IMR-90 (cell line): ENCODE data around the gene JMJD6. TPM values are rescaled to one million over a fixed set of nuclear protein-coding genes. Genes with fewer than 3 reads are reported as not detected.

Source experiments
- ATAC-seq: fragments of 200-7000 bp; cut with Tn5 transposase; 2 replicates; pipeline ENCODE4 v1.9.1; 2020; ENCODE audit warnings: low read depth, mild to moderate bottlenecking, moderate library complexity
- BruUV-seq: library from RNA; stranded (reverse); fragments of 400-500 nt; replicated peaks from 2 replicates; lab custom pipeline; 2021; lab: Mats Ljungman, UMichigan
- CTCF ChIA-PET: fragments of 300-600 bp; formaldehyde crosslinking; extraction: SDS; loops from one replicate; lab custom pipeline; 2021; ENCODE audit warnings: antibody characterized with exemption; lab: Yijun Ruan, JAX
- POLR2A ChIA-PET: fragments of 300-600 bp; sonication (Branson Sonifier 250); formaldehyde crosslinking; loops from one replicate; lab custom pipeline; 2022; ENCODE audit warnings: antibody characterized with exemption; ENCODE audit not compliant: unreplicated experiment; lab: Charles Lee
- DNase-seq: peaks from one replicate; pipeline ENCODE4 v3.0.0; 2013
- H2AFZ ChIP-seq: replicated peaks from 2 replicates; pipeline ENCODE3; 2013; ENCODE audit warnings: low read length, mild to moderate bottlenecking; ENCODE audit not compliant: poor library complexity
- H2AK5ac ChIP-seq: 2 replicates; pipeline ENCODE4 v1.6.1; 2013; ENCODE audit warnings: low read depth, low read length, inconsistent platforms
- H2AK9ac ChIP-seq: replicated peaks from 2 replicates; pipeline ENCODE3; 2013; ENCODE audit warnings: mild to moderate bottlenecking, low read depth, low read length, moderate library complexity; ENCODE audit not compliant: poor library complexity
- H2BK120ac ChIP-seq: 2 replicates; pipeline ENCODE4 v1.6.1; 2013; ENCODE audit warnings: low read depth, low read length, inconsistent platforms
- H2BK15ac ChIP-seq: 3 replicates; pipeline ENCODE4 v1.6.1; 2013; ENCODE audit warnings: low read depth, low read length, inconsistent platforms
- H2BK20ac ChIP-seq: 2 replicates; pipeline ENCODE4 v1.6.1; 2013; ENCODE audit warnings: low read depth, mild to moderate bottlenecking, inconsistent platforms, low read length, moderate library complexity
- H2BK5ac ChIP-seq: 2 replicates; pipeline ENCODE4 v1.6.1; 2013; ENCODE audit warnings: mild to moderate bottlenecking, low read depth, low read length, inconsistent platforms; ENCODE audit not compliant: poor library complexity, severe bottlenecking
- H3K14ac ChIP-seq: replicated peaks from 2 replicates; pipeline ENCODE4 v1.6.1; 2013; ENCODE audit warnings: low read depth, low read length, inconsistent platforms
- H3K18ac ChIP-seq: 2 replicates; pipeline ENCODE4 v1.6.1; 2013; ENCODE audit warnings: low read depth, low read length, control low read depth
- H3K23ac ChIP-seq: 2 replicates; pipeline ENCODE4 v1.6.1; 2013; ENCODE audit warnings: low read depth, low read length, inconsistent platforms
- H3K27ac ChIP-seq: 2 replicates; pipeline ENCODE4 v1.5.1; 2013; ENCODE audit warnings: mild to moderate bottlenecking, control low read depth, low read length; ENCODE audit not compliant: insufficient read depth
- H3K27me3 ChIP-seq: 2 replicates; pipeline ENCODE4 v1.6.1; 2013; ENCODE audit warnings: low read length; ENCODE audit not compliant: control insufficient read depth, insufficient read depth
- H3K36me3 ChIP-seq: 2 replicates; pipeline ENCODE4 v1.6.1; 2013; ENCODE audit warnings: low read length, mixed read lengths; ENCODE audit not compliant: control insufficient read depth, insufficient read depth
- H3K4ac ChIP-seq: 2 replicates; pipeline ENCODE4 v1.6.1; 2013; ENCODE audit warnings: low read depth, low read length, inconsistent platforms
- H3K4me1 ChIP-seq: 2 replicates; pipeline ENCODE4 v1.6.1; 2013; ENCODE audit warnings: low read length, mixed read lengths; ENCODE audit not compliant: control insufficient read depth, insufficient read depth
- H3K4me2 ChIP-seq: 2 replicates; pipeline ENCODE4 v1.6.1; 2013; ENCODE audit warnings: low read depth, mild to moderate bottlenecking, control low read depth, low read length, moderate library complexity
- H3K4me3 ChIP-seq: 2 replicates; pipeline ENCODE4 v1.5.1; 2013; ENCODE audit warnings: low read depth, mild to moderate bottlenecking, control low read depth, low read length, moderate library complexity; ENCODE audit not compliant: insufficient read depth
- H3K56ac ChIP-seq: 2 replicates; pipeline ENCODE4 v1.6.1; 2013; ENCODE audit warnings: low read length, inconsistent platforms; ENCODE audit not compliant: insufficient read depth; ENCODE audit errors: extremely low read depth
- H3K79me1 ChIP-seq, 2 experiments: 2 replicates each; pipeline ENCODE4 v1.6.1; 2013; ENCODE audit warnings: low read length in 2 of 2, inconsistent platforms in 1 of 2, low read depth in 1 of 2
- H3K9ac ChIP-seq: 2 replicates; pipeline ENCODE4 v1.6.1; 2013; ENCODE audit warnings: low read depth, low read length, control low read depth
- H3K9me1 ChIP-seq: 2 replicates; pipeline ENCODE4 v1.6.1; 2013; ENCODE audit warnings: low read length, inconsistent platforms; ENCODE audit not compliant: insufficient read depth
- H3K9me3 ChIP-seq: 2 replicates; pipeline ENCODE4 v1.6.1; 2013; ENCODE audit warnings: low read length; ENCODE audit not compliant: control insufficient read depth, insufficient read depth
- H4K20me1 ChIP-seq: 2 replicates; pipeline ENCODE4 v1.6.1; 2013; ENCODE audit warnings: low read length, inconsistent platforms; ENCODE audit not compliant: insufficient read depth
- H4K5ac ChIP-seq: 2 replicates; pipeline ENCODE4 v1.6.1; 2013; ENCODE audit warnings: mild to moderate bottlenecking, low read depth, low read length, control low read depth
- H4K8ac ChIP-seq, 2 experiments: 2 replicates each; pipeline ENCODE4 v1.6.1; 2013; ENCODE audit warnings: low read depth in 2 of 2, low read length in 2 of 2, control low read depth in 1 of 2, inconsistent platforms in 1 of 2
- H4K91ac ChIP-seq: 2 replicates; pipeline ENCODE4 v1.6.1; 2013; ENCODE audit warnings: low read depth, low read length, inconsistent platforms; ENCODE audit not compliant: insufficient read depth
- MXI1 ChIP-seq: IDR thresholded peaks from 2 replicates; pipeline ENCODE4 v1.6.1; 2012; ENCODE audit warnings: low read depth, mild to moderate bottlenecking, low read length, moderate library complexity, borderline replicate concordance
- NFE2L2 ChIP-seq: fragments of 150-350 bp; IDR thresholded peaks from 2 replicates; pipeline ENCODE4 v1.6.1; 2016; ENCODE audit warnings: low read depth, mild to moderate bottlenecking, low read length
- RFX5 ChIP-seq: IDR thresholded peaks from 2 replicates; pipeline ENCODE4 v1.8.0; 2012; ENCODE audit warnings: low read depth, mild to moderate bottlenecking, low read length, moderate library complexity
- USF2 ChIP-seq: fragments of 150-350 bp; IDR thresholded peaks from 2 replicates; pipeline ENCODE4 v1.6.1; 2017; ENCODE audit warnings: mild to moderate bottlenecking, antibody characterized with exemption, low read length, low read depth
- WGBS, 2 experiments: methylation state at CpG; one replicate each; pipeline versions ENCODE4 v1.1.5 to v1.1.7; 2013; ENCODE audit warnings: missing lambda C conversion rate in 2 of 2; ENCODE audit not compliant: insufficient read length in 1 of 2; ENCODE audit errors: extremely low coverage in 2 of 2; 5-methylcytosine and 5-hydroxymethylcytosine counted together
- dilution Hi-C: fragments of 300-500 bp; cut with HindIII; formaldehyde crosslinking; loops from one replicate; pipeline ENCODE4 v1.14.3; 2018; ENCODE audit warnings: low sequenced_read_pairs; ENCODE audit not compliant: unreplicated experiment
- in situ Hi-C: fragments of 300-500 bp; cut with MboI; formaldehyde crosslinking; loops from 3 replicates; pipeline ENCODE4 v1.14.3; 2019; ENCODE audit warnings: low sequenced_read_pairs, inconsistent platforms, mixed read lengths
- intact Hi-C: fragments of 100-400 bp; cut with micrococcal nuclease; formaldehyde crosslinking; loops from 2 replicates; pipeline ENCODE4 v1.10.0; 2022
- polyA plus RNA-seq, 3 experiments: library from polyadenylated mRNA; depleted of rRNA; stranded (reverse); fragments of >200 nt; gene quantifications; 2 replicates each; pipeline ENCODE4 v1.2.3, GENCODE V29; 2012; ENCODE audit warnings: low replicate concordance in 1 of 3
- total RNA-seq: library from RNA; depleted of rRNA; stranded (reverse); fragments of >200 nt; gene quantifications from 2 replicates; pipeline ENCODE4 v1.2.3, GENCODE V29; 2012

JMJD6 gene
- total and polyA plus RNA-seq, 2 of the 4 experiments (the other 2 are of a cell fraction), result 24.4 to 33.7 TPM

GRCh38 chr17:76691379-76692191, 34.8 kb downstream of the JMJD6 start (continued):
- no peak for TF ChIP-seq RFX5

- H3K36me3 ChIP-seq, result peaks cover 22% of the 10 kb centered on the region
- POLR2A ChIA-PET, result no interaction called here
- CTCF ChIA-PET, result no interaction called here
- H4K91ac ChIP-seq, result no peak overlapping the region
- no peak overlapping the region for H2BK15ac ChIP-seq
- ATAC-seq, result no peak
- H2BK5ac ChIP-seq, result no peak overlapping the region
- no peak overlapping the region for H3K14ac ChIP-seq
- DNase-seq, result no peak
- H3K4me1 ChIP-seq, result peaks cover 28% of the 10 kb centered on the region
- H3K4me2 ChIP-seq, result no peak overlapping the region
- intact Hi-C loops (no loop called here), dilution Hi-C loops (no loop called here), in situ Hi-C loops (no loop called here)
- no peak overlapping the region for H4K8ac ChIP-seq
- no peak overlapping the region for H4K5ac ChIP-seq
- no TSS peak for BruUV-seq
- H3K4ac ChIP-seq, result peak overlapping the region; percentile 38; the same call in 1 of the 2 replicates
- H3K9me3 ChIP-seq, result no peaks in the 10 kb centered on the region
- H4K20me1 ChIP-seq, result peaks cover 50% of the 10 kb centered on the region
- no peak overlapping the region for H3K4me3 ChIP-seq
- H2AK5ac ChIP-seq, result peak overlapping the region; percentile 23; the same call in 1 of the 2 replicates
- no peak overlapping the region for H3K18ac ChIP-seq
- no peak overlapping the region for H2AK9ac ChIP-seq
- H3K9ac ChIP-seq, result no peak overlapping the region
- no peak for TF ChIP-seq MXI1
- TF ChIP-seq USF2, result no peak
- TF ChIP-seq NFE2L2, result no peak
- peaks cover 31 to 80% of the 10 kb centered on the region in 2 experiments for H3K79me1 ChIP-seq
- no peak overlapping the region for H2AFZ ChIP-seq
- H3K9me1 ChIP-seq, result peaks cover 37% of the 10 kb centered on the region
- no peak overlapping the region for H3K23ac ChIP-seq
- H2BK120ac ChIP-seq, result no peak overlapping the region
- H3K56ac ChIP-seq, result no peak overlapping the region
- no peaks in the 10 kb centered on the region for H3K27me3 ChIP-seq
- no peak overlapping the region for H3K27ac ChIP-seq
- 69% methylated on average over 5 of the region's 13 CpGs; no CpG with 5 or more reads in 1 of the 2 experiments for WGBS, 2 experiments
- no peak overlapping the region for H2BK20ac ChIP-seq
Observed at GRCh38 chr17:76690596-76691280, 35.7 kb downstream of the JMJD6 start.
